Tibial artery (tissue), 4 donors: Measurements from ENCODE around the gene LAIR2.

Experiments used
- DNase-seq, 2 donors: peaks; one replicate each; pipeline ENCODE4 v3.0.0-alpha.2; 2019
- H3K27ac ChIP-seq, 2 donors: fragments of 200-600 bp; sonication (generic) in 1 of 2; 1 replicate in 1 of 2; 2 replicates in 1 of 2; pipeline ENCODE4 v1.5.1; 2018 to 2019; ENCODE audit warnings: mild to moderate bottlenecking in 1 of 2
- H3K27me3 ChIP-seq, 2 donors: fragments of 200-600 bp; sonication (generic) in 1 of 2; one replicate each; pipeline versions ENCODE4 v1.5.1 to v1.6.0; 2016 to 2019
- H3K36me3 ChIP-seq, 3 donors: fragments of 200-600 bp; sonication (generic) in 2 of 3; one replicate each; pipeline ENCODE4 v1.5.1; 2016 to 2019; ENCODE audit warnings: mild to moderate bottlenecking in 2 of 3
- H3K4me1 ChIP-seq, 4 donors: fragments of 200-600 bp; sonication (generic) in 2 of 4; 1 replicate in 3 of 4; 2 replicates in 1 of 4; pipeline ENCODE4 v1.5.1; 2016 to 2019
- H3K4me3 ChIP-seq, 2 donors: fragments of 200-600 bp; sonication (generic) in 1 of 2; 1 replicate in 1 of 2; 2 replicates in 1 of 2; pipeline ENCODE4 v1.5.1; 2018 to 2019; ENCODE audit warnings: mild to moderate bottlenecking in 2 of 2
- H3K9me3 ChIP-seq, 3 donors: fragments of 200-600 bp; sonication (generic) in 1 of 3; one replicate each; pipeline ENCODE4 v1.5.1; 2016 to 2019
- intact Hi-C: fragments of 100-400 bp; cut with DNase I; formaldehyde crosslinking; loops from one replicate; pipeline ENCODE4 v1.15.0; 2023; ENCODE audit warnings: low total_unique reads
- TF ChIP-seq, protein P1 (sequence below), 2 experiments: fragments of 200-600 bp in 1 of 2; fragments of 450-650 bp in 1 of 2; IDR thresholded peaks; one replicate each; pipeline ENCODE4 v1.5.1; 2017 to 2019; ENCODE audit warnings: antibody characterized with exemption in 2 of 2, mild to moderate bottlenecking in 1 of 2, moderate library complexity in 1 of 2

Gene LAIR2

GRCh38 chr19:54460230-54461005, 42.2 kb upstream of the LAIR2 start:
- TF ChIP-seq, protein P1, sequence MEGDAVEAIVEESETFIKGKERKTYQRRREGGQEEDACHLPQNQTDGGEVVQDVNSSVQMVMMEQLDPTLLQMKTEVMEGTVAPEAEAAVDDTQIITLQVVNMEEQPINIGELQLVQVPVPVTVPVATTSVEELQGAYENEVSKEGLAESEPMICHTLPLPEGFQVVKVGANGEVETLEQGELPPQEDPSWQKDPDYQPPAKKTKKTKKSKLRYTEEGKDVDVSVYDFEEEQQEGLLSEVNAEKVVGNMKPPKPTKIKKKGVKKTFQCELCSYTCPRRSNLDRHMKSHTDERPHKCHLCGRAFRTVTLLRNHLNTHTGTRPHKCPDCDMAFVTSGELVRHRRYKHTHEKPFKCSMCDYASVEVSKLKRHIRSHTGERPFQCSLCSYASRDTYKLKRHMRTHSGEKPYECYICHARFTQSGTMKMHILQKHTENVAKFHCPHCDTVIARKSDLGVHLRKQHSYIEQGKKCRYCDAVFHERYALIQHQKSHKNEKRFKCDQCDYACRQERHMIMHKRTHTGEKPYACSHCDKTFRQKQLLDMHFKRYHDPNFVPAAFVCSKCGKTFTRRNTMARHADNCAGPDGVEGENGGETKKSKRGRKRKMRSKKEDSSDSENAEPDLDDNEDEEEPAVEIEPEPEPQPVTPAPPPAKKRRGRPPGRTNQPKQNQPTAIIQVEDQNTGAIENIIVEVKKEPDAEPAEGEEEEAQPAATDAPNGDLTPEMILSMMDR (IDR thresholded peaks at IDR 0.05), result no peak
- H3K36me3 ChIP-seq, result peaks cover 60 to 68% (median 62%) of the 10 kb centered on the region in 3 donors
- H3K9me3 ChIP-seq, result no peaks in the 10 kb centered on the region
- DNase-seq, result no peak
- no peak overlapping the region for H3K4me3 ChIP-seq
- H3K4me1 ChIP-seq, result peaks cover 6 to 46% (median 29%) of the 10 kb centered on the region in 4 donors
- intact Hi-C loops, result no loop called here
- H3K27ac ChIP-seq, result peak overlapping the region in 1 of 2 donors; percentile 12
- no peaks in the 10 kb centered on the region for H3K27me3 ChIP-seq

- TF ChIP-seq, protein P1 (IDR thresholded peaks at IDR 0.05), result no peak
- peaks cover 6 to 43% (median 29%) of the 10 kb centered on the region in 4 donors for H3K4me1 ChIP-seq
- peaks cover 52 to 60% (median 54%) of the 10 kb centered on the region in 3 donors for H3K36me3 ChIP-seq
- no peak overlapping the region for H3K4me3 ChIP-seq
- H3K27ac ChIP-seq, result no peak overlapping the region
- H3K27me3 ChIP-seq, result no peaks in the 10 kb centered on the region
- DNase-seq, result peak in 1 of 2 donors; percentile 67
- no peaks in the 10 kb centered on the region for H3K9me3 ChIP-seq
- intact Hi-C loops, result no loop called here
Observed at GRCh38 chr19:54461210-54461609, 41.4 kb upstream of the LAIR2 start.

DNA sequence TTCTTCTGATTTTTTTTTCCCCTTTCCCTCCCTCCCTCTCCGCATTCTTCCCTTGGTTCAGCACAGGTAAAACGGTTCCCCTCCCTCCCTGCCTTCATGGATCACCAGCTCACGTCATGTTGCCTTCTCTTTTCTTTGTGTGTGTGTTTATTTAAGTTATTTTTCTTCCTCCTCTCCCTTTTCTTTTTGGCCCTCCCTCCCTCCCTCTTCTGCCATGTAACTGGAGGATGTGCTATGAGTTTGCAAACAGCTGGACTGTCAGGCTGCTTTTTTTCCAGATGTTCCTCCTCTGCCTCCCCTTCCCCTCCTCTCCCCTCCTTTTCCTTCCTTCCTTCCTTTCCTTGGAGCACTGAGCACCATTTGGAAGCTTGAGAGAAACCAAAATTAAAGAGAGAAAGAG, 41.0 kb upstream of the LAIR2 start:
- intact Hi-C loops, result no loop called here
- peaks cover 48 to 56% (median 50%) of the 10 kb centered on the region in 3 donors for H3K36me3 ChIP-seq

DNA sequence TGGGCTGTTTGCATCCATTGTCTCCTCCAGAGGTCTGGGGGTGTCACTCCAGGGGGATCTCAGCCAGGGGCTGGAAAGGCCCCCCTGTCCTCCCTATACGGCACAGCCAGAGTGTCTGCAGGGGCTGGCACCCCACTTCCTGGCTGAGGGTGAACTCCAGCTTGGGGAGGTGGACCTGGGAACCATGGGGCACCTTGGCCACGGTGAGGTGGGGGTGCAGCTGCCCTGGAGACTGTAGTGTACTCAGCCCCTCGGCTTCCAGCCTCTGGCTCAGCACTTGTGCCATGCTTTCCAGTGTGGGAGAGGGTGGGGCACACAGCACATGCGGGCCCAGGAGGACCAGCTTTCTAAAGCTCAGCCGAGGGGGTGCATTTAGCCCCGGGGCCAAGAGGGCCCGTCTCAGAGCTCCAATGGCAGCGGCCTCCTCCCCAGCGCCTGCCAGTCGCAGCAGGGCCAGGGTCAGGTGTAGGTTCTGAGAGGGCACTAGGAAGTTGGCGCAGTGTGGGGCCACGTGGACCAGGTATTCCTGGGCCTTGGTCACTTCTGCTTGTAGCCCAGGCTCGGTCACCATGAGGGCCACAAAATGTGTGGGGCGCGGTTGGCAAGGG, 40.5 kb upstream of the LAIR2 start:
- H3K36me3 ChIP-seq, result peaks cover 42 to 51% (median 45%) of the 10 kb centered on the region in 3 donors
- H3K27ac ChIP-seq, result peak overlapping the region; percentile 92 to 99
- peak overlapping the region; percentile 62 to 85 for H3K4me3 ChIP-seq
- no peaks in the 10 kb centered on the region for H3K27me3 ChIP-seq
- TF ChIP-seq, protein P1 (IDR thresholded peaks at IDR 0.05), result no peak
- DNase-seq, result peak in 1 of 2 donors; percentile 71
- no peaks in the 10 kb centered on the region for H3K9me3 ChIP-seq
- peaks cover 6 to 43% (median 29%) of the 10 kb centered on the region in 4 donors for H3K4me1 ChIP-seq
- intact Hi-C loops, result no loop called here

More for the DNA sequence above, 41.0 kb upstream of the LAIR2 start:
- H3K9me3 ChIP-seq, result no peaks in the 10 kb centered on the region
- DNase-seq, result no peak
- H3K4me1 ChIP-seq, result peaks cover 6 to 43% (median 29%) of the 10 kb centered on the region in 4 donors
- no peak overlapping the region for H3K4me3 ChIP-seq
- H3K27me3 ChIP-seq, result no peaks in the 10 kb centered on the region
- H3K27ac ChIP-seq, result peak overlapping the region in 1 of 2 donors; percentile 92
- TF ChIP-seq, protein P1 (IDR thresholded peaks at IDR 0.05), result no peak

DNA sequence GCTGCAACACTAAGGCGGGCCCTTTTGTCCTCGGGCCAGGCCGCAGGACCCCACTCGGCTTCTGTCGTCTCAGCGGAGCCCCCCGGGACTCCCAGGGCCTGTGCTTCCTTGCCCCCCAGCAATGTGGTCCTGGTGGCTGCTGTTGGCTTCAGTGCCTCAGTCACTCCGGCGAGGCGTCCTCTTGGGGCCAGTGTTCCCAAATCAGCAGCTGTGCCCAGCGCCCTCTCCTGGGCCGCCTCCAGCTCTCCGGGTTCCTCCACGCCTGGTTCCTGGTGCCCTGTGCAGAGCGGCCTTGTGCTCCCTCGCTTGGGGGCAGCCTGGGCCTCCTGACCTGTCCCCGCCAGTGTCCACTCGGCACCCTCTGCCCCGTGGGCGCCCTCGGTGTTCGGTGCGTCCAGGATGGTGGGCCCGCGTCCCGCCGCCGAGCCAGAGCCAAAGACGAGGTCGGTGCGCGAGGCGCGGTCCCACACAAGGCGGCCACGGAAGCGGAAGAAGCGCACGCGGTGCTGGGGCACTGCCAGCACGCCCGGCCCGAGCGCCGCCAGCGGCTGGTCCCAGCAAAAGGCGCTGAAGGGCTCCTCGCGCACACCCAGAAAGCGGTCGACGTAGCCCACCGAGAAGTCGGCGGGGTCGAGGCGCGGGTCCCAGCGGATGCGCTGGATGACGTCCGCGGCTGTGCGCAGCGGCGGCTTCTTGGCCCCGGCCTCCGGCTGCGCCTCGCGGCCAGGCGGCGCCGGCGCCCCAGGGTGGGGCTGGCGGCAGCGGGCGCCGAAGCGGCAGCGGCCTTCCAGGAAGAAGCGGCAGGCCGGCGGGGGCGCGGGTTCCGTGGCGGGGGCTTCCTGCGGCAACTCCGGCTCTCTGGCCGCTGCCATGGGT, 39.7 kb upstream of the LAIR2 start:
- intact Hi-C loops, result no loop called here
- peak; percentile 52 to 89 for DNase-seq
- H3K9me3 ChIP-seq, result no peaks in the 10 kb centered on the region
- peak overlapping the region; percentile 62 to 85 for H3K4me3 ChIP-seq
- H3K36me3 ChIP-seq, result peaks cover 35 to 43% (median 37%) of the 10 kb centered on the region in 3 donors
- H3K27ac ChIP-seq, result peak overlapping the region; percentile 92 to 99
- H3K4me1 ChIP-seq, result peaks cover 6 to 43% (median 29%) of the 10 kb centered on the region in 4 donors
- H3K27me3 ChIP-seq, result no peaks in the 10 kb centered on the region
- TF ChIP-seq, protein P1 (IDR thresholded peaks at IDR 0.05), result peak in 1 of 2 experiments; percentile 21
